ENCODE results near the gene CD1D.

DNA sequence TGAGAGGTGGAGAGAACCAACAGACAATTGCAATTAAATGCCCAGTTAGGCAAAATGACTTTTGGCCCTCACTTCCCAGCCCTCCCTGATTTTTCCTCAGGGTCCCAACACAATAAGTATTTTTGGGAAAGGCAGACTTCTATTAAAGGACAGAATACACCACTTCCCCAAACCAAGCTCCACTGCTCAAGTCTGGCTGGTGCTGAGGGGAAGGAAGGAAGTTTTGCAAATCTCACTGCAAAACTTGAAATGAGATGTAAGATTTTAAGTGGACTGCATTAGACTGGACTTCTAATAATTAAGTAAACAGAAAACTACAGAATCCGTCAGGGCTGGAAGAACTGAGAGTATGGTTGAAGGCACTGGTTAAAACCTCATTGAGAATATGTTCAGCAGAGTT lies 32.2 kb upstream of the CD1D start:
- TF ChIP-seq POLR2A (IDR thresholded peaks at IDR 0.05; ENCODE audit: low read length) (no peak), GATA1 (IDR thresholded peaks at IDR 0.05; ENCODE audit: low read depth, low read length) (no peak)
